H7 (cell line): ENCODE results near the gene CYP21A2. TPM values are rescaled to one million over a fixed set of nuclear protein-coding genes. Genes with fewer than 3 reads are reported as not detected.
A peak's percentile ranks its signal among the peaks of the same experiment; 100 is the strongest.
"Not testable (repeated sequence)": the region's sequence is repeated elsewhere in the genome, so short reads cannot be mapped to it uniquely, and the experiment has no call there.

Experiments used
- DNase-seq: peaks from one replicate; pipeline ENCODE4 v3.0.0; 2012
- H3K27me3 ChIP-seq: 2 replicates; pipeline ENCODE4 v1.6.0; 2011; ENCODE audit warnings: mild to moderate bottlenecking, low read length; ENCODE audit not compliant: control insufficient read depth, insufficient read depth
- H3K36me3 ChIP-seq: replicated peaks from 2 replicates; pipeline ENCODE4 v1.5.1; 2011; ENCODE audit warnings: low read length; ENCODE audit not compliant: control insufficient read depth, insufficient read depth
- H3K4me3 ChIP-seq: 2 replicates; pipeline ENCODE4 v1.5.1; 2011; ENCODE audit warnings: low read depth, mild to moderate bottlenecking, control low read depth, low read length, moderate library complexity; ENCODE audit not compliant: insufficient read depth
- total RNA-seq: library from RNA; depleted of rRNA; stranded (reverse); fragments of >200 nt; shearing (Covaris generic); gene quantifications from 2 replicates; pipeline ENCODE4 v1.2.3, GENCODE V29; 2014

CYP21A2 gene
- total RNA-seq, 1 experiment from 2014 or later = not detected

GRCh38 chr6:32056254-32056653 is 18.0 kb downstream of the CYP21A2 start:
- H3K4me3 ChIP-seq = no peak overlapping the region
- DNase-seq = no peak
- H3K27me3 ChIP-seq = no peaks in the 10 kb centered on the region
- H3K36me3 ChIP-seq = no peaks in the 10 kb centered on the region

GRCh38 chr6:32057966-32058365 is 19.8 kb downstream of the CYP21A2 start:
- Histone ChIP-seq H3K27me3 (no peaks in the 10 kb centered on the region), H3K4me3 (no peak overlapping the region), H3K36me3 (no peaks in the 10 kb centered on the region)
- DNase-seq = no peak

GRCh38 chr6:32058511-32058963 is 20.3 kb downstream of the CYP21A2 start:
- no peak for DNase-seq
- Histone ChIP-seq H3K36me3 (no peaks in the 10 kb centered on the region), H3K4me3 (no peak overlapping the region), H3K27me3 (no peaks in the 10 kb centered on the region)

DNA sequence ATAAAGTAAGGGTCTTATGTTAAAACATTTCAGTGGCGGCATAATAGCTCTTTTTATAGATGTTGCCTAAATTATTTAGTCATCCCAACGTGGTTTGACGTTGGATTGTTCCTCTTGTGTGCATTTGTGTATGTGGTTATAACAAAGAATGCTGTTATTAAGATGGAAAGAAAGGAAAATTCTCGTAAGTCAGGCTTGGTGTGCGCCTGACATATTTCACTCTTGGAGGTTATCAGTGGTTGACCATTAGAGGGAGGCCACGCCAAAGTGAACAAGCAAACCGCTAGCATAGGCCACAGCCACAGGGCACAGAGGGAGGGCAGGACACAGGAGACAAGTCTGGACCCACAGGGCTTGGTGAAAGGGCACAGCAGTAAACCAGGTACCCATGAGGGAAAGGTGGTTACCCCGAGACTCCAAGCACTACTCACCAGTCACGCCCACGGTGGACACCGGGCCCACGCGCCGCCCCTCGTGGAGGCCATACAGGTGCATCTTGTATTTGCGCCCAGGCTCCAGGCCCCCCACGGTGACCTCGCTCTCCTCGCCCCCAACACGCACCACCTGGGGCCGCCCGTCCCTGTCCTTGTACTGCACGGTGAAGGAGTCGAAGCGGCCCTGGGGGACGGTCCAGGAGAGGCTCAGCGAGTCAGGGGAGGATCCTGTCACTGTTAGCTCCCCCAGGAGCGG is 22.9 kb downstream of the CYP21A2 start:
- H3K4me3 ChIP-seq = no peak overlapping the region
- H3K36me3 ChIP-seq = no peaks in the 10 kb centered on the region
- no peak for DNase-seq
- no peaks in the 10 kb centered on the region for H3K27me3 ChIP-seq

GRCh38 chr6:32064706-32065105 is 26.5 kb downstream of the CYP21A2 start:
- Histone ChIP-seq H3K4me3 (no peak overlapping the region), H3K27me3 (no peaks in the 10 kb centered on the region), H3K36me3 (no peaks in the 10 kb centered on the region)
- no peak for DNase-seq

DNA sequence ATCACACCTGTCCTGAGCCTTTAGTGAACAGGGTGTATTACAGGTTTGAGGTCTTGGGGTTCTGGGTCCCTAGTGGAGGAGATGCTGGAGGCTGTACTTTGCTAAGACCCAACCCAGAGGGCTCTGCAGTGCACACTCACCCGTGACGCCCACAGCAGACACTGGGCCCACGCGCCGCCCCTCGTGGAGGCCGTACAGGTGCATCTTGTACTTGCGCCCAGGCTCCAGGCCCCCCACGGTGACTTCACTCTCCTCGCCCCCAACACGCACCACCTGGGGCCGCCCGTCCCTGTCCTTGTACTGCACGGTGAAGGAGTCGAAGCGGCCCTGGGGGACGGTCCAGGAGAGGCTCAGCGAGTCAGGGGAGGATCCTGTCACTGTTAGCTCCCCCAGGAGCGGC is 29.3 kb downstream of the CYP21A2 start:
- not testable (repeated sequence) for H3K36me3 ChIP-seq, H3K4me3 ChIP-seq, DNase-seq, H3K27me3 ChIP-seq

- not testable (repeated sequence) for H3K4me3 ChIP-seq, H3K36me3 ChIP-seq, H3K27me3 ChIP-seq, DNase-seq
Observed at GRCh38 chr6:32068315-32068714, 30.1 kb downstream of the CYP21A2 start.

DNA sequence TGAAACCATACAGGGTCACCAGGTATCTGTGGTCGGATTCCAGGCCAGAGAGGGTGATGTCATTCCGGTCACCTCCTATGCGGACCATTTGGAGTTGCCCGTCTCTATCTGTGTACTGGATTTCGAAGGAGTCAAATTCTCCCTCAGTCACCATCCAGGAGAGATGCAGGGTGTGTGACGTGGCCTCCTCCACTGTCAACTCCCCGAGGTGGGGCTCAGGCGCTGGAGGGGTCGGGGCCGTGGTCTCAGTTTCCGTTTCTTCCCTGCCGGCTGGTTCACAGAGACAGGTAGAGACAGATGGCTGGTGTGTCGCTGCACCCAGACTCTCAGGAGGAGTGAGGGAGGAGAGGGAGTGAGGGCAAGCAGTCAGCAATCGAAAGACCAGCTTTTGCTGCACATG is 30.7 kb downstream of the CYP21A2 start:
- no peak for DNase-seq

GRCh38 chr6:32069460-32069859 is 31.2 kb downstream of the CYP21A2 start:
- no peak overlapping the region for H3K4me3 ChIP-seq
- H3K27me3 ChIP-seq = no peaks in the 10 kb centered on the region
- H3K36me3 ChIP-seq = no peaks in the 10 kb centered on the region
- DNase-seq = no peak

More for the DNA sequence above, 30.7 kb downstream of the CYP21A2 start:
- H3K27me3 ChIP-seq = no peaks in the 10 kb centered on the region
- H3K4me3 ChIP-seq = no peak overlapping the region
- no peaks in the 10 kb centered on the region for H3K36me3 ChIP-seq

- DNase-seq = peak; percentile 55
- H3K27me3 ChIP-seq = no peaks in the 10 kb centered on the region
- no peaks in the 10 kb centered on the region for H3K36me3 ChIP-seq
- H3K4me3 ChIP-seq = no peak overlapping the region
Observed at GRCh38 chr6:32069878-32070515, 31.8 kb downstream of the CYP21A2 start.

DNA sequence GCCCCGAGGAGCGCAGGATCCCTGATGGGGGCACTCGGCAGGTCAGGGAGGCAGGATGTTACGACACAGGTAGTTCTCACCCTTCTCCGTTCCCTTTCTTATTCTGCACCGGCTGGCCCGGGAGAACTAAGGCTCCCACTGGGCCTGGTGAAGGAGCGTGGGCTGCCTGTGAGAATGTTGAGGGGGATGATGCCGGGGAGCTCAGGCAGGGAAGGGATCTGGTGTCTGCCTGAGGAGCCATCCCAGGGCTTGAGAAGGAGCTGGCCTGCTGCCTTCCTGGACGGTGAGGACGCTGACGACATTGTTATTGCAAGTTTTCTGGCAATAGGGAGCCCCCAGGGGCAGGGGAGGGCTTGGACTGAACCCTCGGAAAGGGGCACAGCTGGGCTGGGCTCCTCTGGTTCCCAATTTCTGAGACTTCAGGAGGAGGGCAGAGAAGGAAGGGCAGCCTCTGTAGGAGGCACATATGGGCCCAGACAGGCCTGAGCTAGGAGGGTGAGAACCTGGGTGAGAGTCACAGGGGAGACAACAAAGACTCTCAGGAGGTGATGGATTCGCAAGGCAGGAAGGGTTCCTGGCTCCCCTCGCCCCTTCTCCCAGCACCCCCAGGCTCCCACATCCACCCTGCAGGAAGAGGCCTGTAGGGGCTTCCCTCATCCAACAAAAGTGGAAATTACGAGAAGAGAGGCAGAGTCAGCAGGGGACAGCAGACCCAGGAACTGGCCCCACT is 32.8 kb downstream of the CYP21A2 start:
- H3K27me3 ChIP-seq = no peaks in the 10 kb centered on the region
- no peak overlapping the region for H3K4me3 ChIP-seq
- H3K36me3 ChIP-seq = no peaks in the 10 kb centered on the region
- peak; percentile 47 for DNase-seq

- peak; percentile 74 for DNase-seq
- Histone ChIP-seq H3K4me3 (no peak overlapping the region), H3K36me3 (no peaks in the 10 kb centered on the region), H3K27me3 (no peaks in the 10 kb centered on the region)
Observed at GRCh38 chr6:32073101-32073500, 34.9 kb downstream of the CYP21A2 start.

- DNase-seq = peak; percentile 19
- no peak overlapping the region for H3K4me3 ChIP-seq
Observed at GRCh38 chr6:32073613-32074012, 35.4 kb downstream of the CYP21A2 start.

GRCh38 chr6:32074996-32075532 is 36.8 kb downstream of the CYP21A2 start:
- no peaks in the 10 kb centered on the region for H3K27me3 ChIP-seq
- DNase-seq = peak; percentile 33
- no peak overlapping the region for H3K4me3 ChIP-seq
- no peaks in the 10 kb centered on the region for H3K36me3 ChIP-seq

More at GRCh38 chr6:32073613-32074012, 35.4 kb downstream of the CYP21A2 start:
- Histone ChIP-seq H3K36me3 (no peaks in the 10 kb centered on the region), H3K27me3 (no peaks in the 10 kb centered on the region)

DNA sequence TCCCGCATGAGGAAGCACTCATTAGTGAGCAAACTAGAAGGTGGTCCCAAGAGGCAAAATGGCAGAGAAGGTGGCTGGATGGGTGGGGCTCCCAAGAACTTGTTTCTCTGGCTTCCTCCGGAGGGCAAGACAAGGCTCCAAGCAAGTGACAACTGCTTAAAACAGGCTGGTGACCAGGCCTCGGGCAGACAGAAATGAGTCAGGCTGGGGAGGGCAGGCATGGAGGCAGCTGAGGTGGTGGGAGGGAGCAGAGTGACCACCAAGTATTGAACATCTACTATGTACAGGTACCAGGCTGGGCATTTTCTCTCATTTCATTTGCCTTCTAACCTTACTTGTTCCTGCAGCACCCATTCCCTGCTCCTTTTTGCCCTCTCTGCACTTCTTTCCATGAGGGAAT is 37.6 kb downstream of the CYP21A2 start:
- Histone ChIP-seq H3K27me3 (no peaks in the 10 kb centered on the region), H3K4me3 (no peak overlapping the region), H3K36me3 (no peaks in the 10 kb centered on the region)
- peak; percentile 20 for DNase-seq
